Stimulated activated CD8-positive, alpha-beta memory T cell treated with anti-CD3 and anti-CD28 coated beads, Interleukin-15, amount 100 ng/mL, for 24 hours (primary cell): ENCODE data around the gene TAF4.

Experiments used
- DNase-seq: peaks from one replicate; pipeline ENCODE4 v3.0.0-alpha.2; 2020; ENCODE audit warnings: low read depth

Gene TAF4

DNA sequence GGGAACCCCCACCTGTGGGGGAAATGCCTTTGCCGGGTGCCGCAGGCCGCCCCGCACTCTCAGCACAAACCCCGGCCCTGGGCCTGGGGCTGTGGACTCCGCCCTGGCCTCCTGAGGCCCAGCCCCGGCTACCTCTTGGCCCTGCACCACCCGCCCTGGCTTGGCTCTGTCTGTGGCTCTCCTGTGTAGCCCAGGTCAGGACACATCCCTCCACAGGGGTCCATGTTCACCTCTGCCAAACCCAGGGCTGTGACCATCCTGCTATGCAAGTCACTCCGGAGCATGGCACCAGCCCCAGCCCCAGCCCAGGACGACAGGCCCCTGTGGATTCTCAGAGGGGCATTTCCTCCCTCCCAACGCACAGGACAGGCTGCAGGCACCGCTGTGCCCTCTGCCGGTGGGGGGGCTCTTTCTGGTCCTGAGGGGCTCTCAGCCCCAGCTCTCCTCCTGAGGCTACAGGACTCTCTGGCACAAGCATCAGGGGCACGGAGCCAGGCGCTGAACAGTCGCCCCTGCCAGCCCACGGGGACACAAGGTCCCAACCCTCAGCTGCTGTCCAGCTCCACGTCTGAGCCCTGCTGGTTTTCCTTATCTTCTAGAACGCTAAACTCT, 45.7 kb downstream of the TAF4 start:
- DNase-seq, result no peak

DNA sequence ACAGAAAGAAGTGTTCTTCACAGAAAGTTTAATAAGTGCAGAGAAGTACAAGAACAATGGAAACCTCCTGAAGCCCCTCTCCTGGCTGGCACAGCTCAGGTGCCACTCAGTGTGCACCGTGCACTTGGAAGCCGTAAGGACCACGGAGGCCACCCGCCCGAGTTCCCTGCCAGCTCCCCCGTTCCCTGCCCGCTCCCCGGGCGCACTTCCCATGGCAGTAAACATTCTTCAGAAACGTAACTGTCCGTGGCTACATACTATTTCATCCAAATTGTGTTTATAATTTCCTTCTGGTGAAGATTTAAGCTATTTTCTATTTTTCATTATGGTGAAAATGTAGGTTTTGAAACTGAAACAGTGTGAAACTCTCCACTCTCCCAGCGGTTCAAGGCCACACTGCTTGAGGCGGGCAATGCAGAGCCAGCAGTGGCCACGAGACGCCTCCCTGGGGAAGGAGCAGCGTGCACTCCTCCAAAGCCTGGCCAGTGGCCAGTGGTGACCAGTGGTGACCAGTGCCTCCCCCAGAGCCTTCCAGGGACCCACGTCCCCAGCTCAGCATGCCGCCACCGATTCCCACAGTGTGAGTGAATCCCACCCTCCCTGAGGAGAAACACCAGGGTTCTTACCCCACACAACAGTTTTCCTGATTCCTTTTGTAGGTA, 46.4 kb downstream of the TAF4 start:
- no peak for DNase-seq

DNA sequence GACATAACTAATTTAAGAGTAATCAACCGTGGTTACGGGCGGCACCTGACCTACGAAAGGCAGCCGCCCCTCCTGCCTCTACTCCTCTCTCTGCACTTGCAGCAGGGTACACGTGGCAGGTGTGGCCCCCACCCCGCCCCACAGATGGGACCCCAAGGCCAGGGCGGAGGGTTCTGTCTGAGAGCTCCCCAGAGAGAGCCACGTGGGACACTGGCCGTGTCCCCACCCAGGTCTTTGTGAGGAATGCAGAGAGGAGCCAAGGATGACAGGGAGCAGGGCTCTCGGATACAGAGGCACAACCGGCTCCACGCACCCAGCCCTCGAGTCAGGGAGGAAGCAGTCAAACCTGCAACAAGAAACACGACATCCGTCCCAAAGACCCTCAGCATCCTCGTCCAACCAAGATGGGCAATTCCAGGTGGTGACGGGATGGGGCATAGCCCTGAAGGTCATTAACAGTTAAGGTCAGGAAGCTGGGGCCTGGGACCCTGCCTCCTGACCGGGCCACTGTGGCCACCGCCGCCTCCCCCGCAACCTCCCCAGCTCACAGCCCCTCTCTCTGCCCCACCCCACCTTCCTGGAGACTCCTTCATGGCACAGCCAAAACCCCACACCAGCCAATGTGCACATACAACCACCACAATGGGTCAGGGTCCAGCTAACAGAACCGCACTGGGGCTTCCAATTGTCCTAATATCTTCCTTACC, 47.1 kb downstream of the TAF4 start:
- DNase-seq, result no peak

DNA sequence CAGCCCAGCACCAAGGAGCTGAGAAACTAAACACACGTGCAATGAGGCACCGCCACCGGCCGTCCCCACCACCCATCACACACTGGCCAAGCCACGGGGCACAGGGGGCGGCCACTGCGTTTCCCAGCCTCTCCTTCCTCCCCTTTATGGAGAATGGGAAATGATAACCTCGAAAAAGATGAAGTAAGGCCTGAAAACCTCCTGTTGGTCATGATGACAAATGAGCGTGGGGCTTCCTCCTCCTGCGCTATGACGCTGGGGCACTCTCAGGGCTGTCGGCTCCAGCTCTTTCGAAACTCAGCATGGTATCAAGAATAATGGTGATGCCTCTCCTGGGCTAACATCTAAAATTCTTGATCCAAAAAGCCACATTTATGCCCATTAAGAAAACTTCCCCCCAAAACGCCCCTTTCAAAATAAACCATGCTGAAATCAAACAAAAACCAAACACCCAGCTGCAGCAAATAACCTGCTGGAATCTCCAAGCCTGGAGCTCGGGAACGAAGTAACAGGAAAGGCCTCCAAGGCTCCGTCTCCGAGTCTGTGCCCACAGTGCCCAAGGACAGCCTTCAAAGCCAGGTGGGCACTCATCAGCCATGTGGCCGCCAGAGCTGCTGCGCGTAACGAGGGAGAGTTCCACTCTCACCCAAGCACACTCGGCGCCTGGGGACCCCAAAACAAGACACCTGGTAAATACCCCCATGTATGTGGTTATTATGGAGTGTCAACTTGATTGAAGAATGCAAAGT, 50.0 kb downstream of the TAF4 start:
- DNase-seq, result no peak

DNA sequence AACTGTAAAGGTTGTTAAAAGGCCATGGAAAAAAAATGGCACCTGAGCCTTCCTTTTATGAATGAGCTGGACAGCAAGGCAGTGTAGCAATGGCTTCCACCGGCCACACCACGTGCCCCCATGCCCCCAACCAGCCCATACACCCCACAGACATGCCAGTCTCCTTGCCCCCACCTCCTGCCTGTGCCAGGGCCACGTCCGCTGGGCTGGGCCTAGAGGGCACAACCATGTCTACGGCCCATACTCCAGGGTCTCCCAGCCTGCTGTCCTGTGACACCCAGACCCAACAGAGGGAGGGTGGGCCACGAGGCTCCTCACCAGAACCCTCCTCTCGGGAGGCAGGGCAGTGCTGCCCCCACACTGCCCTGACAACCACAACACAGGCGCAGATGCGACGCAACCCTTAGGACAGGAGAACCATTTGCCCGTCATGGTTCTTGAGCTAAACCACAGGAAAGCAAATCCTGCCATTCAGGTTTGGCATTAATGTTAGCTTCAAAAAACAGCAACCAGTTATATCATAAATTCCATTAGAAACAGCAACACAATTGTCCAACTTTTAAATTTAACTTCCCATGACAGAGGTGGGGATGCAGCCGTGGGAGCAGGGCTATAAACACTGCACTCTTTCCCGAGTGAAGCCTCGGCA, 50.7 kb downstream of the TAF4 start:
- DNase-seq, result no peak

DNA sequence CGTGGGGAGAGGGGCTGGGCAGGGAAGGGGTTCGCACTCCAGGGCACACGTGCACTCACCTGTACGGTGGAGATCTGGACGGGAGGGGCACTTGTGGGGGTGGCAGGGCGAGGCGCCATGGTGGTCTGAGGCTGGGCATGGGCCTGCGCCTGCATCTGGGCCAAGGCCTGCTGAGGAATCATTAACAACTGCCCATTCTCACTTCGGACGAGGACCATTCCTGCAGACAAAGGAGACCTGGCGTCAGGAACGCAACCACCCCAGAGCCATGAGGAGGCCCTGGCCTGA, 51.2 kb downstream of the TAF4 start:
- DNase-seq, result no peak

DNA sequence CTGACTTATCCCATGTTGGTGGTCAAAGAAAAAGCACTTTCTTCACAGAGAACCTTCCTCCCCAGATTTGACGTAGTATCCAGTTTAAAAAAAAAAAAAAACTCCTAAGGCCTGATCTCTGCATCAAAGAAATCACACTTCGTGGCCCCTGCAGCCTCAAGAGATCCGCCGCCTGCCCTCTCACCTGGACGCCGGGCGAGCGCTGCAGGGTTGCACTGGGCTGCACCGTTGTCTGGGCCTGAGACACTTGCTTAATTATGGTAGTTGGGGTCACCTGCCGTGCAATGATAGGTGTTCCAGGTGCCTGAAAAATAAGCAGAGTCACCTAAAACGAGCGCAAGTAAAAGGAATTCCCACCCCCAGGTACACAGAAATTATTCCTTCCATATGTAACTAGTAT, 53.0 kb downstream of the TAF4 start:
- DNase-seq, result no peak

DNA sequence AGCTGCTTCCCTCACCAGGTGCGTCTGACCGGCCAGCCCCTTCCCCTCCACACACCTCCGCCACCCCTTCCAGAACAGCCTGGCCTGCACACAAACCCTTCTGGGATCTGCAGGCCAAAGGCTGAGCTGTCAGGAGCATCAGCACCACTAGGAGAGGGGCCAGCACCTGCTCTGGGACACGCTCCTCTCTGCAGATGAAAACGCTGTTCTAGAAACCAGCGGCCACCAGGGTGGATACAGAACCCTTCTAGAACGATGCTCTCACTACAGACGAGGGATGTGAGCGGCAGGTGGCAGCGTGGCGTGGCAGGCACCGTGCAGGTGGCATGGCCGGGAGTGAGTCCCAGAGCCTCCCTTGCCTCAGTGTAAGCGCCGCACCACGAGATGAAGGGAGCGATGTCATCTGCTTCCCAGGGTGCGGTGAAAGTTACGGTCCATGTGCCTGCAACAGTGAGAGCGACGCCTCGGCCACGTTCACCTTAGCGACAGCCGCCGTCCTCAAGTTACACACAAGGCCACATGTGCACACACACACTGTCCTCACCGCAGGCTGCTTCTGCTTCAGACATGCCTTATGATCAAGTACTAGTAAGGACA, 53.6 kb downstream of the TAF4 start:
- no peak for DNase-seq

DNA sequence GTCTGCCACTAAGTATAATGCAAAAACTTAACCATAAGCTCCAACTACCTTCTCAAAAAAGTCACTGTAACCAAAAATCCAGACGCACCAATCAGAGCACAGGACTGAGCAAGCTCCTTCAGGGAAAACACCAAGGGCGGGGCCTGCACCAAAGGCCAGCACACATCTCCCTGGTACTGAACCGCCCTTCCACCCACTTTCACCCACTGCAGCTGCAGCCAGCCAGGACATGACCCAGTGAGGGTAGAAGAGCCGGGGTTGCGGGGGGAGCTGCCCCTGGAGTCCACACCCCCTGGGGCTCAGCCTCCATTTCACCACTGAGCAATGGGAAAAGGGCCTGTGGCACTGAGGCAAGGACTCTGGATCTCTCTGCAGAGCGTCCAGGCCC, 54.3 kb downstream of the TAF4 start:
- DNase-seq, result no peak

DNA sequence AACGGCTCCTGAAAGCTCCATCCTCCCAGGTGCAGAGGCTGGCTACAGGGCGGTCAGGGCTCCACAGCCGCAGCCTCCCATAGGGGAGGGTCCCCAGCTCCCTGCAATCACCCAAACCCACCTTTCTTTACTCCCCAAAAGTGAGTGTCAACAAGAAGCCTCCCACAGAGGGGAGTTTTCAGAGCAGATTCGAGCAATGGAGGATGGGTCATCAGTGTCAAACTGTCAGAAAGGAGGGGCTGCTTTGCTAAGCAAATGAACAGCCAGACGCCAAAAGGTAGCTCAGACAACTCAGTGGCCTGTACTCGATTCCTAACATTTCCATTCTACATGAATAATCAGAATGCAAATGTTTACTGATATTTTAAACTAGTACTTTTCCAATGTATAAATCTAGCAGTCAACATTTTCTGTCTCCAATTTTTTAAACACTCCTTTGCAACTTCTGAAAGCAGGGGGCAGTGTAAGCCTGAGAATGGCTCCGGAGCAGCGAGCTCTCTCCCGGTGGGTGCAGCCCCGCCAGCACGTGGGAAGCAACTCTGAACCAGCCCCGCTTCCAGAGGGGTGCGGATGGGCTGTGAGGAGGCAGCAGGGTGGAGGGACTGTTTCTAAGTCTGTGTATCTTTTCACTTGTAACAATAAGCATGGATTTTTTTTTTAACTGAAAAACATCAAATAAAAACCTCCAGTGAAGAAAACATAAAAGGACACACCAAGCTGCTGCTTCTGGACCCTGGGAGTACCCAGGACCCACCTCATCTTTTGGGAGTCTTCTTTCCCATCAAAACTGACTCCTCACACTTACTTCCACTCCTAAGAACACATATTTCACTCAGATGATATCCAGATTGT, 54.9 kb downstream of the TAF4 start:
- DNase-seq, result peak; percentile 20

DNA sequence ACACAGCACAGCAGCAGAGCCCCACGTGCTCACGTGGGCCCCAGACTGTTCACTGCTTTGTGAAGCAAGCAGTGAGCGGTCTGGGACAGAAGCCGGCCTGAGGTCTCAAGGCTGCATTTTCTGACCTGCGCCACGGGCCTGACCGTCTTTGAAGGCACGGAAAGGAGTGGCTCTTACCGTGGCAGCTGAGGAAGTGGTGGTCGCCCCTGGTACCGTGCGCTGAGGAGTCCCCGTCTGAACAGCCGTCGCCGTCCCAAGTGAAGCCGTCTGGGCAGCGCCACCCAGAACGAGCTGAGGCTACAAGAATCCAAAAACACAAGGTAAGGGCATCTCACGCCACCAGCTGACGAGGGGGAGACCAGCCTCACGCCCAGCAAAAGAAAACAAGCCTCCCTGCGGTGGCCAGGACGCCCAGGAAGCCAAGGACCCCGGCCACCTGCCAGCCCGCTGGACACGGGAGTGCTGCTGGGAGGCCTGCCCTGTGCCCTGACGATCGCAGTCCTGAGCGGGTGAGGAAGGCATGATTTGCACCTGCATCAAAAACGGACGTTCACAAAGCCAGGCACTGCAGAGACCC, 55.7 kb downstream of the TAF4 start:
- no peak for DNase-seq

DNA sequence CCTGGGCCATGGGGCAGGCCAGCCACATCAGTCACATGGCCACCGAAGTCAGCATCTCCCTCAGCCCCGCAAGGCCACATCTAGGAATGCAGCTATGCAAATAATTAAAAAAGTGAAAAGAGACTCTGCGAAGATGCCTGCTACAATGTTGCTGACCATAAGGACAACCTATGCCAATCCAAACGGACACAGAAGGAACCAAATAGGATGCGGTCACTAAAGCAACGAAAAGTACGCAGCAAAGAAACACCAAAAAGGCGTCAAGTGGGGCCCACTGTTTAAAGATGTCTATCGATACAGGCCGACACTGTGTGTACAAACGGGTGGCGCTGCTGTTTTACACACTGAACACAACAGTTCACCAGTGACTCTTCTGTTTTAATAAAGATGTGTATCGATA, 56.4 kb downstream of the TAF4 start:
- DNase-seq, result no peak

DNA sequence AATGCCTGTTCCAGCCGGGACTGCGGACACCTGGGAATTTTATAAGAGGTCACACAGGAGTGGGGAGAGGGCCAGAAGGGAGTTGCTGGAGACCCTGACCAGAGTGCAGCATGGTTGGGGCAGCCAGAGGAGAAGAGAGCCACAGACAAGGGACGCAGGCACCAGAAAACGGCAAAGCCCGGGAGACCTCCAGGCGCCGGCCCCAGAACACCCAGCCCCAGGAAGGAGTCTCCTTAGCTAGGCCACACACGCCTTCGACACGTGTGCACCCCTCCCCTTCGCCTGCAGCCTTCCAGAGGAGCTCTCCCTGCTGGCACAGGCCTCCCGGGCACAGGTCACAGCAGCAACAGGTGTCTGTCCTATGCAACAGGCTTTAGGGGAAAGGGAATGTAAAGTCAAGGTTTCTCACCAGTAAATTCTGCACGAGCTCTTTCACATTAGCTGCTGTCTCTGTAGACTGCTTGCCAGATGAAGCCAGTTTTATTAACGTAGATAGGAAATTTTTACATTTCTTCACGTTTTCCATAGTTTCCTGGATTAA, 57.0 kb downstream of the TAF4 start:
- DNase-seq, result no peak

DNA sequence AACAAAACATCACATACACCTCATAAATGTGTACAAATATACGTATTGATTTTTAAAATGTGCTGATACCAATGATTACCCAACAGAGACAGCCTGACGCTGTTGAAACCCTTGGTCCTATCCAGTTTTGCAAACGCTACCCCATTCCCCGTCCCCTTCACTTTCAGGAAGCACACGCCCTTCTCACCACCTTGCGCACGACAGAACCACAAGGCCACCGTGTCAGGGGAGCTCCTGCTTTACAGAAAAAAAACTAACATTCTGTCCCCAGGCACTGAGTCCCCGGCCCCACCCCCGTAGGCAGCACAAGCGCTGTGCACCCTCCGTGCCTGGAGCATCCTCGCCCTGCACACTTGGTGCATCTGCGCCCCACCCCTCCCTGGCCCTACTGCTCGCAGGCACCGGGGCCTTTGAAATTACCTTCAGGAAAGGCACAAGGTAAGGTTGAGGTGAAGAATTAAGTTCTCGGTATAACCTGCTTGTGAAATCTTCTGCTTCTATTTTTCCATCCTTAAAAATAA, 58.5 kb downstream of the TAF4 start:
- DNase-seq, result no peak

DNA sequence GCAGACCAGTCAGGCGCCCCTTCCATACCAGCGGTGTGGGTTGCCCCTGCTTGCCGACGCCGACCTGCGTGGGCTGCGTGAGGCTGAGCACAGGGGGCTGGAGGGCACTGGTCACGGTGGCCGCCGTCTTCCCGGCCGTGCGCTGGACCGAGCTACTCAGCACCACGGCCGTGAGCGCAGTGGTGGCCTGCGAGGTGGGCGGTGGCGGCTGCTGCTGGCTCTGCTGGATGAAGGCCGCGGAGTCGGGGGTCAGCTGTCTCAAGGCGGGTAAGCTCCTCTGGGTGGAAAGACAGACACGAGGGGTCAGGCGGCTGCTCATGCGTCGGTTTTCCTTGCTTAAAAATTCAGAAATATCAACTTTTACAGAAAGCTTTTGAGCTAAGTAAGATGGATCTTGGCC, 59.2 kb downstream of the TAF4 start:
- DNase-seq, result no peak

DNA sequence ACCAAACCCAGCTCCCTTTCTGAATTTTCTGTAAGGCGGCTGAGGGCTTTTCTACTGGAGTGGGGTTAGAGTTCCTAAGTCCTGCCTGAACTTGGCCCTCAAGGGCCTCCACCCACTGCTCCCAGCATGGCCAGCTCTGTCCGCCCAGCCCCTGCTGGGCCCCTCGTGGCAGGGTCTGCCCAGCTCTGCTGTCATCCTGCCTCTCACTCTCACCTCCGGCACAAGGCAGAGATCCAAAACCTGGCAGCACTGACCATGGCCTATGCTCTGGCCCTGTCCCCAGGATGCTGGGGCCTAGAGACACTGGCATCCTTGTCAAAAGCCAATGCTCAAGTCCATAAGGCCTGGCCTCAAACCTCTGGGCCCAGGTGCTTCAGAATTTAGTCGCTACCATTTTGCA, 61.1 kb downstream of the TAF4 start:
- no peak for DNase-seq

DNA sequence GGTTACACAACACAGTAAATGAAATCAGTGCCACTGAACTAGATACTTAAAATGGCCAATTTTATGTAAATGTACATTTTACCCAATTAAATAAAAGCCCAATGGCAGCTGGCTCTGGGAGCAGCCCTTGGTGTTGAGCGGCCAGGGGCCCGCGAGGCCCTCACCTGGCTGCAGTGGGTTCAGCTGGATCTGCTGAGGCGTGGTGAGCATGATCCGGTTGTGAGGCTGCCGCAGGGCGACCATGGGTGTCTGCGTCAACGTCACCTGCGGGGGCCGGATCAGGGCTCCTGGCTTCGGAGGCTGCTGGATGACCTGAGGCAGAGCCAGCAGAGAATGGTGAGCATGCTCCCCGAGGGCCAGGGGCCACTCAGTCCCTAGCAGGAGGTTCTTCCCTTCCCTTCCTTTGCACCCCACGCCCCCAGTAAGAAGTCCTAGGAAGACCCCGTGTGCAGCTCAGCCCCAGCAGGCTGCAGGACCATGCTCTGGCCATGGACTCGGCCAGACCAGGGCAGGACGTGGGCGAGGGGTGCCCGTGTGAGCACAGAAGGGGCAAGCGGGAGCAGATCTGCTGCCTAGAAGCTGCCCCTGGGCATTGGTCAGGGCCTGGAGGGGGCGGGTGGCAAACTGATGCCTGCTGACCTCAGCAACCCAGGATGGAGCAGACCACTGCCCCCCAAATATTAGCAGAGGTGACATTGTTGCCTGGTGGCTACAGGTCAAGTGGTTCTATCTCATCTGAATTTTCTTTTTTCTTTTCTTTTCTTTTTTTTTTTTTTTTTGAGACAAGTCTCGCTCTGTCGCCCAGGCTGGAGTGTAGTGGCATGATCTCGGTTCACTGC, 61.9 kb downstream of the TAF4 start:
- no peak for DNase-seq

DNA sequence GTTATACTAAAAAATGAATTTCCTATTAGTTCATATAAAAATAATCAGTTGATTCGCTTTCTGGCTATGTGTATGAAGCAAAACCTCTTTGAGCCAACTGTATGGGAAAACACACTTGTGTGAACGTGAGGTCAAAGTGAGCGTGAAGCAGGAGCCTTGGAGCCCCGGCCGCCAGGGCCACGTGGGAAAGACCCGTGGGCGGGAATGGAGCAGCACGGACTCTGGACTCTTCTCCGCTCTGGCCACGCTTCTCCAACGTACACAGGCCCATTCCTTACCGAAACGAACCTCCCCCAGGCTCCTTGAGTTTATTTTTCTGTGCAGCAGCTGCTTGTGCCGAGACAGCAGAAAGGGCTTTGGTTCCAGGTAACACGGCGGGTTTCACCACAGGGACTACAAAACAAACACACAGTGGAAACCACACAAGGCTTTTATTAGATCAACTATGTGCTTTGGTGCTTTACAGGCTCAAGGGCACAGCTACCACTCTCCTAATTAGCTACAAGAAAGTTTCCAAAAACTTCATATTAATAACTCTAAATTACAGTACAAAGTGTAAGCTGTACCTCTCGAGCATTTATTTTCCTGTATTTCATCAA, 62.7 kb downstream of the TAF4 start:
- DNase-seq, result no peak

DNA sequence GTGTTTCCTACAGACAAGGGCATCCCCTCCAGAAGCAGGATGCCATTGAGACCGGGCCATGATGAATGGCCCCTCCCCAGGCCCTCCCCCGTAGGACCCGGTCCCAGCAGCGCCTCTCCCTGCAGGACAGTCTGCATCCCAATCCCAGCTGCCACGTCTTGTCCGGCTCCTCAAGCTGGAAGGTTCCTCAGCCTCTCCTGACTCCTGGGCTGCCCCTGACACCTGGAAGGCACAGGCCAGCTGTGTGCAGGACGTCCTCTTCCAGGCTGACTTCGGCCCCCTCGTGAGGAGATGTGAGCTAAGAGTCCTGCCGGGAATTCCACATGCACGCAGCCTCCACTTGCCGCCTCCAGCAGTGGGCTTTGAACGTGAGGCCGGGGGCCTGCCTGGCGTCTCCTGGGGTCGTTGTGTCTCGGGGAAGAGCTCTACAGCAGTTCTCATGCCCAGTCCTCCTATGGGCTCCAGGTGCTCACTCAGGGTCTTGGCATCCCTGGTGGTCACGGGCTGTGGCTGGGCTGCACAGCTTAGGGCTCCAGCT, 64.4 kb downstream of the TAF4 start:
- no peak for DNase-seq
